NCI-H510A treated with DMSO at 0.1 percent for 48 hours (cell line): ENCODE results near the gene NOS3.
A peak's percentile ranks its signal among the peaks of the same experiment; 100 is the strongest.

Source experiments
- DNase-seq: peaks from one replicate; lab custom pipeline; 2025; lab: John Stamatoyannopoulos, UW

Gene NOS3

GRCh38 chr7:150964593-150965111 is 26.2 kb upstream of the NOS3 start:
- DNase-seq: peak; percentile 10

GRCh38 chr7:150965273-150965830 is 25.5 kb upstream of the NOS3 start:
- no peak for DNase-seq

- no peak for DNase-seq
These were observed 24.8 kb upstream of the NOS3 start for GRCh38 chr7:150966002-150966401.

GRCh38 chr7:150967349-150967748 is 23.5 kb upstream of the NOS3 start:
- DNase-seq: no peak

DNA sequence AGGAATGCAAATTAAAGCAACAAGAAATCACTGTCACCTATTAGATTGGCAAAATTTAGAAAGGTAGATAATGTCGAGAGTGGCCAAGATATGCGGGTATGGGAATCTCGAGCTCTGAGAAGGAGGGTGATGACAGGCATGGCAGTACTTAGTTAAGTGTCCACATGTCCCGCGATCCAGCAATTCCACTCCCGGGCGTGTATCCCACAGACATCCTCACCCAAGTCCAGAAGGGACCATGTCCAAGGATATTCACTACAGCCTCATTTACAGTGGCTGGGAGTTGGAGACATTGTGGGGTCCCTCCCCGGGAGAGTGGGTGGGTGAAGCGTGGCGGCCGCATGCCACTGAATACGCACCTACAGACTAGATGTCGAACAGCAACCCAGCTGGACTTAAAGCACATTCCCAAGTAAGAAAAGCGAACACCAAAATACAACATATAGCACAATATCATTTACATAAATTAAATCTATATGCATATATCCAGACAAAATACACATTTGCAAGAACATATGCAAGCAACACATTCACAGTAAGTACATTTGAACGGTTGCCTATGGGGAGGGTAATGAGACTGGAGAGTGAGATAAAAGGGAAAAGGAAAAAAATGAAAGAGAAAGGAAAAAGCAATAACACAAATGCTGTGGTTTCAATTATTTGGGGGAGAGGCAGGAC is 22.6 kb upstream of the NOS3 start:
- no peak for DNase-seq

GRCh38 chr7:150968734-150969372 is 22.0 kb upstream of the NOS3 start:
- DNase-seq: peak; percentile 31

DNA sequence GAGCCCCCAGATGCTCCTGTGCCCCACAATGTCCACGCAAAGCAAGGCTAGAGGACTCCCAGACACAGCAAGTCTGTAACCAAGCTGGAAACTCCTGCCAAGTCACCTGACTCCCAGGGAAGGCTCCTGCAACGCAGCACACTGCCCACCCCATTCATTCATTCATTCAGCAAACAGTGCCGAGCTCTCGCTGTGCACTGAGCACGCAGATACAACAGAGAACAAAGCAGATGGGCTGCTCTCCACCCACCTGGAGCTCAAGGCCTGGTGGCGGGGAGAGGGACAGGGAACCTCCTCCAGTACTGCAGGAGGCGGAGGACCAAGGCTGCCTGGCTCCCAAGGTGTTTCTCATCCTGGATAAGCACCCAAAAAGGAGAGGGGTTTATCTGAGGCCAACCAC is 21.3 kb upstream of the NOS3 start:
- DNase-seq: peak; percentile 30

DNA sequence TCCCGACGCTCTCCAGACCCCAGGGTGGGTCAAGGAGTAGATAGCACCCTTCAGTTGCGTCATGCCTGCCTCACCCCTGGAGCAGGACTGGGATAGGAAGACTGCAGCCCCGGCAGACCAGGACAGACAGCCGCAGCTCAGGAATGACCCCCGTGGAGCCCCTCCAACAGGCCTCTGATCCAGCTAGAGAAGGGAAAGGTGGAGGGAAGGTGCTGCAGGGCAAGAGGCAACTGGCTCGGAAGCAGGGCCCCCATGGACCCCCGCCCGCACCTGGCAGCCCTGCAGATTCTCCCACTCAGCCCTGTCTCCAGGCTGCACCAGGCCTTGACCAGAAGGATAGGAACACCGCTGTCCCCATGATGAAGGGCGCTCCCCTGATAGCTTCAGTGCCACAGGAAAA is 20.4 kb upstream of the NOS3 start:
- DNase-seq: no peak

GRCh38 chr7:150971242-150972022 is 19.4 kb upstream of the NOS3 start:
- no peak for DNase-seq

GRCh38 chr7:150972023-150972468 is 18.8 kb upstream of the NOS3 start:
- no peak for DNase-seq

DNA sequence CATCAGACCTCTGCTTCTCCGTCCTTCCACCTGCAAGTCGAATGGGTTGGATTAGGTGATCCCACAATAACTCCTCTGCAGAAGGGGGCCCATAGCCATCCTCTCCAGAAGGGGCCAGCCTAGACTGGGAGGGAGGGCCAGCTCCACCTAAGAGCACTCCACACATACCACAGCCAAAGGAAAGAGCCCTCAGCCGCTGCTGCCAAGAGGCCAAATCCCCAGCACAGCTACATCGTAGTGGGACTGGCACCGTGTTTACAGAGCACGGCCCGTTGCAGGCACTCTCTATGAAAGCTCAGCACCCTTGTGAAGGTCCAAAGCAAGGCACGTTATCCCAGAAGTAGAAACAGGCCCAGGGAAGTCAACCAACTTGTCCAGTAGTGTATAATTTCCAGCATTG is 18.1 kb upstream of the NOS3 start:
- DNase-seq: no peak

DNA sequence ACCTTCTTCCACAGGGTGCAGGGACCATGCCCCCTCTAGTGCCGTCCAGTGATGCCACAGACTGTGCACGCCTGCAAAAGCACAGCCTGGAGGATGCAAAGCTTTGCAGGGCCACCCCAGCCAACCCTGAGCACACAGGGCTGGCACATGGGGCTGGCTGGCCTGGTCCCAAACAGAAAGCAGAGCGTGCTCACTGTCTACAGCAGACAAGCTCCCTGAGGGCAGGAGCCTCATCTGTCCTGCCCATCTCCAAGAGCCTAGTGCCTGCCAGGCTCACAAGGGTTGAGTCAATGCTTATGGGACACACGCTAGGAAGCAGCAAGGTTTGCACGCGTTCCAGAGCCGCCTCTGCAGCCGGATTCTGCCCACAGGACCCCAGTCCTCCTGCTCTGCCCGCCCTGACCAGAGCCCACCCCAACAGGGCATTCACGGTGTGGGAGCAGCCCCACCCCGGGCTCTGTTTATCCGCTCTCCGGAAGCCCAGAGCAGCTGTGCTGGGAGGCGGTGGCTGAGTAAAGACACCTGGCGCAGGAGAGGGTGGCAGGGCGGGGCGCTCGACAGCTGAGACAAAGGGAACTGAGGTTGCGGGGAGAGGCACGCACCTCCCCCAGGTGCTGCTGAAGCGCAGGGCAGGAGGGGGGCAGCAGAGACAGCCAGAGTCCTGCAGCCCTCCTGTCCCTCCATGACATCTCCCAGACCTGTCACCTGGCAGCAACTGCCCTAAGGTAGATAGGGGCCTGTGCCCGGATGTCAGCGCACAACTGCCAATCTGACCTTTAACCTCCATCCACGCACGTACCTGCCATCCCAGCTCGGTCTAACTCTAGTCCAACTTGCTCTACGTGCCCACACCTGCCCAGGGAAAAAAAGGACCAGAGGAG is 17.0 kb upstream of the NOS3 start:
- DNase-seq: peak; percentile 71

DNA sequence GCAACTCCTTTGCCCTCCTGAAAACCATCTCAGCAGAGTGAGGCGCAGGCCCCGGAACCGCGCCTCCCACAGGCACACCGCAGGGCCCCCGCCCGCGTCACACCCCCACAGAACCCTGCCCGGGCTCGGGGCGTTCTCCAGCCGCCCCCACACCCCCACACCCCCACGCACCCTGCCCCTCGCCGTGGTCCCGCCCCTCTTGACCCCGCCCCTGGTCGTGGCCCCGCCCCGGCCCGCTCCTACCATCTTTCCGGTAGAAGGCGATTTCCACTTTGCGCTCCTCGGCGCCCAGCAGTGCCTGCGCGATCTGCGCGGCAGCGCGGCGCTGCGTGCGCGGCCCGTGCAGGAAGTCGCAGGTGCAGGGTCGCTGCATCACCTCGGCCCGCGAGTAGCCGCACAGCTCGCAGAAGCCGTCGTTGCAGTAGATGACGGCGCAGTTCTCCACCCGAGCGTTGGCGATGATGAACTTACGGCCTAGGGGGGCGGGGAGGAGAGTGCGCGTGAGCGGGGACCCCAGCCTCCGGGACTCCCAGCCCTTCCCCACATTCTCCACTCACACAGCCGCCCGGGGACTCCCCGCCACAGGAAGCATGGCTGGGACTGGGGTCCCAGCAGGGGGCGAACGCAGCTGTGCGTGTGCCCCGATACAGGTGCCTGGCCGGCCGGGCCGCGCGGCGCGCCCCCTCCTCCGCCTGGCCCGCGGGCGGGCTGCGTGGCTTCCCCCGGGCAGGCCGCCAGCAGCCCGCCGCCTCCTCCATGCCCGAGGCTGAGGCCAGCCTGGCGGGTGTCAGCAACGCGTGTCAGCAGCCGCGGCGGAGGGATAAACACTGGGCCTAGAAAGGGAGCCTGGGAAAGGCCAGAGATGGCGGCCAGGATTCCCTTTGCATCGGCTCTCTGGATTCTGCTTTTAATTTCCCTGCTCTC is 16.1 kb upstream of the NOS3 start:
- peak; percentile 34 for DNase-seq

DNA sequence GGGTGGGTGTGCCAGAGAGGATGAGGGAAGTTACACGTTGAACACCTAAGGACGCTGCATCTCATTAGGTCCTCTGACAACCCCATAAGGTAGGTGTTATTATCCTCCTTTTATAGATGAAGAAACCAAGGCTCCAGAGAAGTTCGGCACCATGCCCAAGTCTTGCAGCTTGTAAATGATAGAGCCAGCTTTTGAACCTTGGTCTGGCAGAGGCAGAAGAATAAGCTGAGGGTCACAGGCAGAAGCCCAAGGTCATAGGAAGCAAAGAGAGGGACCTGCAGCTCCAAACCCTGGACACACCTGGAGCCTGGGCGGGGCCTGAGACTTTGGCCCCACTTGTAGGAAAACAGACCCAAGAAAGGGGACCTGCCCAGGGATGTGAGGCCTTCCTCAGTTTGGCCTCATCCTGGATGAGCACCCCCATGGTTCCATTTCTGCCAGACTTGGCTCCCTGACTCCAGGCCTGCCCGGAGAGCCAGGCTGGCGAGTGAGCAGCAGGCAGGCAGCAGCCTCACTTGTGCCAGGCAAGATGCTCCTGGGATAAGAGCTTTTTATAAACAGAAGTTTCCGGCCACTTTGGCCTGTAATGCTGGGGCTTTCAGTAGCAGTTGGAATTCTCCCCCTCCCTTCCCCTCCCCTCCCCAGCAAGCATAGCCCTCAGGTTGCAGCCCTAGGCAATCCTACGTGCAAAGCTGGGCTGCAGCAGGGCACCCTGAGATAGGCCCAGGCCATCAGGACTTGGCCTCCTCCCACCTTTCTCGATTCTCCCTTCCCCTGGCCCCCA is 15.1 kb upstream of the NOS3 start:
- peak; percentile 25 for DNase-seq

- DNase-seq: peak; percentile 89
These were observed 14.1 kb upstream of the NOS3 start for GRCh38 chr7:150976529-150977381.

- DNase-seq: no peak
These were observed 13.3 kb upstream of the NOS3 start for GRCh38 chr7:150977382-150978125.

DNA sequence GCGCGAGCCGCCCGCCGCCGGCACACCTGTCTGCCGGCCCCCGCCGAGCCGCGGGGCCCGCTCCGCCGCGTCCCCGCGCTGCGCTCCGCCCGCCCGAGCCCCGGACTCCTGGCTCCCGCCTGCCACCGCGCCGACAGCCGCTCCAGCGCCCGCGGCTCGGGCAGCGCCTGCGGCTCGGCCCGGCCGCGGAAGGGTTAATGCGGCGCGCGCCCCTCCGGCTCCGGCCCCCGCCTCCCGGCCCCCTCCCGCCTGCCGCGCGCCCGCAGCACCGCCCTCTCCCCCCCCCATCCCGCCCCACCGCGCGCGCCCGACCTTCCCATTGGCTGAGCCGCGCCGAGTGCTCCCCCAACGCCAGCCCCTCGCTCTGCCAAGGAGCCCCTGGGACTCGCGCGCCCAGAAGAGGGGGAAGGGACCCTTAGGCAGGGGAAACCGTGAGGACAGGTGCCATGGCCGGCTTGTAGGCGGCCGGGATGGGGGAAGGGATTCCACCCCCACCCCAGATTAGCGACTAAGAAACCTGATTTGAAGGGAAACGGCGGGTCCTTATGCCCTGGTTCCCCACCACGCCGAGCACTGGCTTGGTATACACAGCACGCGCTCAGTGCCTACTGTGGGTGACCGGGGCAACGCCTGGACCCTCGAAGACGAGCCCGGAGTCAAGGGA is 12.6 kb upstream of the NOS3 start, which contains the start of gene KCNH2:
Gene KCNH2 (minus strand): TSS at position 196 of the 664 bp plus-strand sequence. CDS start 408 bp downstream, outside the sequence.
- peak; percentile 38 for DNase-seq
